Vagina (tissue), 2 donors: ENCODE results near the gene RASD1.

Experiments
- CTCF ChIP-seq, 3 experiments: fragments of 450-650 bp in 2 of 3; fragments of 200-600 bp in 1 of 3; sonication (generic) in 1 of 3; IDR thresholded peaks; one replicate each; pipeline ENCODE4 v1.5.1; 2017 to 2019; ENCODE audit warnings: antibody characterized with exemption in 3 of 3, mild to moderate bottlenecking in 2 of 3, moderate library complexity in 2 of 3
- POLR2AphosphoS5 ChIP-seq, 2 donors: sonication (generic); formaldehyde crosslinking; IDR thresholded peaks; one replicate each; pipeline ENCODE4 v1.9.0; 2017; ENCODE audit warnings: antibody characterized with exemption in 2 of 2, mild to moderate bottlenecking in 2 of 2, low read depth in 1 of 2; ENCODE audit not compliant: insufficient read depth in 1 of 2

- TF ChIP-seq CTCF (IDR thresholded peaks at IDR 0.05) (no peak), POLR2AphosphoS5 (IDR thresholded peaks at IDR 0.05; ENCODE audit: insufficient read depth in 1 of 2, low read depth in 1 of 2) (no peak)
These were observed 18.3 kb upstream of the RASD1 start for GRCh38 chr17:17514361-17514992.
